GM18867 (cell line): ENCODE results near the gene CAMTA1.

Source experiments
- ATAC-seq: cut with Tn5 transposase; IDR thresholded peaks from one replicate; pipeline ENCODE4 v1.9.1; 2021; ENCODE audit warnings: mild to moderate bottlenecking, moderate library complexity; ENCODE audit not compliant: unreplicated experiment

CAMTA1 gene

DNA sequence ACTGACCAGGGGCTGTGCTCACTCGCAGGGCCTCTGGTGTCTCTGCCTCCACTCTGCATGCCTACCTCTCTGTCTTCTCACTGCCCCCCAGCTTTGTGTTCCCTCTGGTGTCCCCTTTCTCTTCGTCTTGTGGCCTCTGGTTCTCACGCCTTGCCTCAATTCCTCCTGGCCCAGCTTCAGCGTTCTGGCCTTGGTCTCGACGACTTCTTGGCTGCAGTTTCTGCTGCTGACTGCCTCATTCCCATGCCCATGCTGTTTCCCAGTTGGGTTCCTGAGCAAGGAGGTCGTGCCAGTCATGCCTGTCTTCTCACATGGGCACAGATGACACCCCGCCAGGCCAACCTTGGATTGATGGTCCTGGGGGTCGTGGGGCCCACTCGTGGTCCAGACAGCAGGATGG is 562.8 kb downstream of the CAMTA1 start:
- no peak for ATAC-seq

DNA sequence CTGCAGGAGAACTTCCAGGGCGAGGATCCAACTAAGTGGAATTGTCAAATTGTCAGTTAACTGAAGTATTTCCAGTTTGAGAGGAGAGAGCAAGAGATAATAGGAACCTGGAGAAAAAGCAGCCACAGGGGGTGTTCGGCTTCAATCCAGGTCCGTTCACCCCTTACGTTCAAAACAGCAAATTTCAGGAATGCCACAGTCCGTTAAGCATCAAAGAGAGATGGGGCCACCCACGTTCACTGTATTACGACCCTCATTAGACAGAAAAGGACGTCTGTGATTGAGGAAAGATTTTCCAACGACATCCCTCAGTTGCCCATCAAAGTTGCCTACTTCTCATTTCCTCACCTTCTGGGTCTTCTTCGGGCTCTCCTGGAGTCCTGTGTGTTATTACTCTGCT is 563.3 kb downstream of the CAMTA1 start:
- ATAC-seq: no peak

DNA sequence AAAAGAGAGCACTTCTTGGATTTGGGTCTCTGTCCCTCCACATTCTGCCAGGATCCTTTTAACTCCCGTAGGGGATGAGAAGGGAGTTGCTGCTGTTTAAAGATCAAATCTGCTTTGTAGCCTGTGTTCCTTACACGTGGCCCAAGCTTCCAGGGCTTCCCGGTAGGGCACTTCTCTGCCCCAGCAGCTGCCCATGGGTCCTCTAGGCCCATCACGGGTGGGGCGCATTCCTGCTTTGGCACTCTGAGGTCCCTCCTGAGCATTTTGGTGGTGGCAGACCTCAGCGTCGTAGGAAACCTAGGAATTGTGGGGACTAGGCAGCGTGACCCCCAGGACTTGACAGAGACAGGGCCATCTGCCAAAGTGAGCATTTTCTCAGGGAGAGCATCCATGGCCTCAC is 565.5 kb downstream of the CAMTA1 start:
- no peak for ATAC-seq

DNA sequence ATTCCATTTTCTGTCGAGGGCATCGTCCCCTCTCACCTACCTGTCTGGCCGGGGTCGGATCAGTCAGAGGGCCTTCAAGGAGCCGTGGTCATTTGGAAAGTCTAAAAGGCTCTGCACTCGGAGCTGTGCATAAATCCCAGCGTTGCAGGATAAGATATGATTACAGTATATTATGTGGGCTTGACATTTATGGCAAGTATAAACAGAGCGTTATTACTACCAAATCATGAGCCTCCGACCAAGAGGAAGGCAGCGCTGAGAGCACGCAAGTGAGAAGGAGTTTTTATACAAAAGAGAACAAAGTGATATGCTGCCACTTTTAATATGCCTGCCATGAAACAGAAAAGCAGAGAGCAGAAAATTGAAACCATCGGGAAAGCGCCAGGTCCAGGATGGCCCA is 566.4 kb downstream of the CAMTA1 start:
- ATAC-seq: no peak

DNA sequence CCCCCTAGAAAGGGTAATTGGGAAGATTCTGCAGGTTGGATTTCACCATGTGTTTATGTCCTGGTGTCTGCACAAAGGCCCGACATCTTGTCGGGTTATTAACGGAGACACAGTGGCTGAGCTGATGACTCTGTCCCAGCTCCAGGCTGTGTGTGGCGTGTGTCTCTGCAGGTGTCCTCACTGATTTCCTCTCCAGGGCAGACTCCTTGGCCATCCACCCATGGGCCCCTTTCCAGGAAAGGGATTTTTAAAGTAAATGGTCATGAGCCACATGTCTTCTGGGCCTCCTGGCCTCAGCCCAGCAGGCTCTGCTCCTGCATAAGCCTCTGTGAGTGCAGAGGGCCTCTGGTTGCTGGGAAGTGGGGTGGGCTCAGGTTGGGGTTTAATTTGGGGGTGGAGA is 567.1 kb downstream of the CAMTA1 start:
- ATAC-seq: no peak

DNA sequence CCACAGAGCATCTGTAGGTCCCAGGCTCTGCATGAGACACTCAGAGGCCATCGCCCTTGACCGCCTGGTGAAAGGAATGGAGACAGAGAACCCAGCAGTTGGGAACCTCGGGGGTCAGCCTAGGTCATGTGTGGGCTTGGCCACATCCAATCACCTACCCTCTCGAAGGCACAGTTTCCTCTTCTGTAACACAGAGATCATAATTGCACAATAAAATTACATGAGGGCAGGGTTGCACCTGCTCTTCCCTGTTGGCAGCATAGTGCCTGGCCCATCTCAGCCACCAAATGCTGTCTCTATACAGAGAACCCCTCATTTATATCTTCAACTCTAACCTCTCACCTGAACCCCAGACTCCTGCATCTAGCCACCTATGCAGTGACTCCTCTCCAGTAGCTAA is 567.7 kb downstream of the CAMTA1 start:
- no peak for ATAC-seq

DNA sequence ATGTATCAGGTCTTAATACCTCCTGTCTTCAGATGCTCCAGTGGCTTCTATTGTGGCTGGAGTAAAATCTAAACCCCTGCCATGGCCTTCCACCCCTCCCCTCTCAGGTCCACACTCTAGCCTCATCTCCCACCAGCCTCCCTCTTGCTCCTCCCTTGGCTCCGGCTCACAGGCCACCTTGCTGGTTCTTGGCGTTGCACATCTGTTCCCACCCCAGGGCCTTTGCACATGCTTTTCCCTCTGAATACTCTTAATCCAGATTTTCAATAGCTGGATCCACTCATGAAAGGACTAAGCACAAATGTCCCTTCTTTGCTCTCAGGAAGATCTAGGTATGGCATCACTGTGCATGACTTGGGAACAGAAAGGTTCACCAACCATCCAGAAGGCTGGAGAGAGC is 570.4 kb downstream of the CAMTA1 start:
- ATAC-seq: no peak

DNA sequence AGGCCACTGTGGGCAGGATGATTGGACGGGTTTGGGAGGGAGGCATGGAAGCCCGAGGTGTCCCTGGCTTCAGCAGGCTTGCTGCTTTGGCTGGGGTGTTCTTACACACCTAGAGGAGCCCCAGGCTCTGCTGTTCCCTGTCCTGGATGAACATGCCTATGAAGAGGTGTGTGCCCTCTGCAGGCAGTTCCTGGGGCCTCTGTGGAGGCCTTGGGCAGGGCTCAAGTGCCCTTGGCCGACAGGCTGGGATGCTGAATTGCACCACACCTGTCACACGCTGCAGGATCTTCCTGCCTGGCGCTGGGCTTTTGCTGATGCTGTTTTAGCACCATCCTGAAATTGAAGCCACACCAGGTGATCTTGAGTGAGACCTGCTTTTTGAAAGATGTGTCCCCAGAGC is 570.8 kb downstream of the CAMTA1 start:
- no peak for ATAC-seq

DNA sequence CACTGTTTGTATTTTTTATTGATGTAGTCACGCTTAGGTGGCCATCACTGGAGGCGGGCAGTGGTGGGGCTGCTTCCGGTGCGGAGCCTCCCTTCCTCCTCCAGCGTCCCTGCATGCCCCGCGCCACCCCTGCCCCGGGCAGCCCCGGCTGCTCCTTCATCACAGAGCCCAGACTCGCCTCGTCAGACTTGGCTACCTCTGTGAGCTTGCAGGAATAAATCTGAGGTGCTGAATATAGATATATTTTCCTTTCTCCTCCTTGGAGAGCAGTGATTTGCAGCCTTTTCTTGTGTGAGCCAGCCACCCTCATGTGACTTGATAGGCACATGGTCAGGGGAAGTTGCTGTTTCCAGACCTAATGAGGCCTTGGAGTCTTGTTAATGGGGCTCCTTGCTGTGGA is 573.2 kb downstream of the CAMTA1 start:
- no peak for ATAC-seq

DNA sequence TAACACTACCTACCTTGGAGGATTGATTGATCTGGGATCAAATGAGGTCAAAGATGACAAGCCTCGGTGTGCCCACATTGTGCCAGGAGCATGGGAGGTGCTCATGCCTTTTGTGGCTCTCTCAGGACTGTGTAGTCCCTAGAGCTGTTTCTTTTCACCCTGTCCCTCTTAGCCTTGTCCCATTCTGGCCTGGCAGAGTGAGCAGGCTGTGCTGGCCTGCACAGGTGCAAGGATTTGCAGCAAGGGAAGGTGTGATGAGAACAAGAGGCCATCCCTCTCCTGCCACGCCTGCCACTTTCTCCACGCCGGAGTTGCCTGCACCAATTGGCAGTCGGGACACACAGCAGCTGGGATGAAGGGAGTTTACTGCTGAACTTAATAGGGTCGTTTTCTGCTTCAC is 575.3 kb downstream of the CAMTA1 start:
- ATAC-seq: no peak

DNA sequence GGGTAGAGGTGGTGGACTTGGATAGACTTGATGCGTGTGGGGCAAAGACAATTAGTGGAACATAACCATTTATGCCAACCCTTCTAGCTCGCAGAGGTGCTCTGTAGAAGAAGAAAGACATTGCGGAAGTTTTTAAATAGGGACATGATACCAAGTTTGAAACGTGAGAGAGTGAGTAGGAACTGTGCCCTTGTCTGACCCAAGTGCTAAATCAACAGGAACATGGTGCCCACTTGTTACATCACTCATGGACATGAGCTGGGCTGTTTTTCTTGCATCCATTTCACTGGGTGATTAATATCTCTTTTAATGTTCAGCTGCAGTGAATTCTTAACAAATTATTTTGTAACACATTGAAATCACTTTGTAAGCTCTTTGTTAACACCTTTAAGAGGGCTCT is 577.7 kb downstream of the CAMTA1 start:
- no peak for ATAC-seq

DNA sequence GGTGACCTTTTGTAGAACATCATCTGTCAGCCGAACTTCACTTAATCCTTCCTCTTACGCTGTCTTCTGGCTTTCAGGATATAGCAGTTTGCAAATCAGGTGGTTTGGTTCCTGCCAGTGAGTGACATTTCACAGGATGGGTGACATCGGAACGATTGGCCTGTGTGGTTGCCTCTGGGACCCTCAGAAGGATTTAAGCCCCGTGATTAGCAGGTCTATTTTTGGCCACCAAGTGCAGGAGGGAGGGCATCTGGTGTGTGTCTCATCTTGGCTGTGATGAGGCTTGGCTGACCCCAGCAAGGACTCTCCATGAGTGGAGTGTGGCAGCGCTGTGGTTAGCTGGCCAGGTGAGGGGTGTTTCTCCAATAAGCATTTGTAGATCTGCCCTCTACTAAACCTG is 578.2 kb downstream of the CAMTA1 start:
- ATAC-seq: no peak

DNA sequence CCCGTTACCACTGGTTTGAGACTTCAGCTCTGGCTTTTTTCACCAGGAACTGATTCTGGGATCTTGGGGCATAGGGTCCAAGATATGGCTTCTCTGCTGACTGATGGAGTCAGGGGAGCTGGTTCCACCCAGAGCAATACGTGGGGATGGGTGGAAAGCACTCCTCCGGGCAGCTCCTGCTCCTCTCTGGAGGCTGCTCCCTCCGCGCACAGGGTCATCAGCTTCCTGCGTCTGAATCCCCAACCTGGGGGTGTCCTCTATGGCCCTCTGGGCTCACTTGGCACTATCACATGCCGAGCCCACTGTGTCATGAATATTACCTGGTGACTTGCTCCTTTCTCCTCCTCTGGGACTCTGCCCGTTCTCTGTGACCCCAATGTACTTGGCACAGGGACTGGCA is 580.5 kb downstream of the CAMTA1 start:
- no peak for ATAC-seq

DNA sequence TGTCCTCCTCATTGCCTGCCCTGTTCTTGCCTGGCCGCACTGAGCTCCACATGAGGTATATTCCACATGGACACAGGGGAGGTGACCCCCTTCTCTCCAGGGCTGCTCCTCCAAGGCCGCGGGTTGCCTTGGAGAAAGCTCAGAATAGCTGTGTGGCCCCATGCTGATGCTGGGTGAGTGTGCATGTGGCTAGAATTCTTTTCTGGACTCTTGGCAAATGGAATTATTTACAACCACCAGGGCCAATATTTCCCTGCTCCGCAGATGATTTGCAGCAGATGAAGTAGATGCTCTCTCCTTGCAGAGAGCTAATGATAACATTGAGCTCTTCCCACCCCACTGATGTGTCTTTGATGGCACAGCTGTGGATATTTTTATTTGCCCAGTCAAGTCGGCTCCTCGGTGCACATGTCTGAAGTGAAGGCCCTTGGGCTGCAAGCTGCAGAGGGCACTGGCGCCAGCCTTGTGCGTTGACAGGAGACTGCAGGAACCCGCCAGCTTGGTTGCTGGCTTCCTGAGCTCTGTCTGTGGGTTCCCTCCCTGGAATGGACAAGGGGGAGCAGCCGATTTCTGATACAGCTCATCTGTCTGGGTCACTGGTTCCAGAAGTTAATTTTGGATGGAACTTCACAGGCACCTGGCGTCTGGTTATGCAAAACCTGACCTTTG is 581.2 kb downstream of the CAMTA1 start:
- no peak for ATAC-seq

DNA sequence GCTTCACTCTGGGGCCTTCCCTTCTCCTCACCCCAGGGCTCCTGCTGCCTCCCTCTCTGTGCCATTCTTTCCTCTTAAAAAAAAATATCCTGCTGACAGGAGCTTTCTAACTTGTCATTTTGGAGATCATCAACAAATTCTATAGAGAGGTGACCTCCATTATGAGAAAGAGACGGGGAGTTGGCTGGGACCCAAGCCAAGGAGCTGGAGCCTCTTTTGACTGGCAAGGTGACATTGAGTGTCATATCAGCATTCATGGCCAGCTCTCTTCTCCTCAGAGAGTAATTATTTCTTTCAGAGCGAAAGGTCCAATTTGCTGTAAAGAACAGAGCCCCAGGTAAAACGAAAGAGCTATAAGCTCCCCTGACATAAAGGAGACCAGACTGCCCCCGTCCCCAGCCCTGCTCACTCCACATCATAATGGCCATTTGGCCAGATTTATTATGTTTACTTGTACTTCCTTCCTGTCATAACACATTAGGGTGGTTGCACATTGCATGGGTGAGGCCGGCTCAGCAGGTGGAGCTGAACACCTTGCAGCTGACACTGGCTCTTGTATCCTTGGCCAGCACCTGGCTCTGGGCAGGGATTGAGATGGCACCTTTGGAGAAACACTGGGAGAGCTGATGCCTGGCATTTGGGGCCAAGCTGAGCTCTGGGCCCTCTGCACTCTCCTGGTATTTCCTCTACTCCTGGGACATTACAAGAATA is 581.9 kb downstream of the CAMTA1 start:
- no peak for ATAC-seq

DNA sequence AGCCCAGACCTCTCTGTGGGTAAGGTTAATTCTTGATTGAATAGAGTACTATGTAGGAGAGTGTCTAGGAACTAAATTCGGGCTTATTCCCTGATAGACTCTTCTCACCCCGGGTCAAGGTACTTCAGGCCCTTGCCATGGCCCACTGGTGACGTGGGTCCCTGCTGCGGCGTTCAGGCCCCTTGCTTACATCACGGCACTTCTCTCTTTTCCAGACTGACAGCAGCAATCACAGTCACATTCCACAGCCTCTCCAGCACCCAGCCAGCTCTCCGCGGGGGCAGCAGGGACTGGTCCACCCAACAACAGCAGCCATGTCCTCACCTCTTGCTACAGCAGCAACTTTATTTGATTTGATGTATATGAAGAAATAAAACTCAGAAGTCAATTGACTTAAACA is 584.6 kb downstream of the CAMTA1 start:
- ATAC-seq: no peak

DNA sequence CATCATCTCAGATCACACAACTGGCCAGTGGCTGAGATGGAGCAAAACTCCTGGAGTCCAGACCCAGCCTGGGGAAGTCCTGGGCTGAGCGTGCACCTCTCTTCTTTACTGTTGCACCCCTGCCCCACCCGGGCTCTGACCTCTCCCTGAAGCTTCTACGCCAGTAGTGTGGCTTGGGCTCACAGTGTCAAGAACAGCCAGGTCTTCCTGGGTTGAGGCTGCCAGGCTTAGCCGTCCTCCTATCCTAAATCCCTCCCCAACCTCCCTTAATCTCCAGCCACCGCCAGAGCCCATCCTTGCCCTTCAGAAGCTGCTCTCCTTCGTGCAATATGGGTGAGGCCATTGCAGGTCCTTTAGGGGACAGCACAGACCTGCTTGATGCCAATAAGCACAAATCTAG is 586.7 kb downstream of the CAMTA1 start:
- no peak for ATAC-seq

DNA sequence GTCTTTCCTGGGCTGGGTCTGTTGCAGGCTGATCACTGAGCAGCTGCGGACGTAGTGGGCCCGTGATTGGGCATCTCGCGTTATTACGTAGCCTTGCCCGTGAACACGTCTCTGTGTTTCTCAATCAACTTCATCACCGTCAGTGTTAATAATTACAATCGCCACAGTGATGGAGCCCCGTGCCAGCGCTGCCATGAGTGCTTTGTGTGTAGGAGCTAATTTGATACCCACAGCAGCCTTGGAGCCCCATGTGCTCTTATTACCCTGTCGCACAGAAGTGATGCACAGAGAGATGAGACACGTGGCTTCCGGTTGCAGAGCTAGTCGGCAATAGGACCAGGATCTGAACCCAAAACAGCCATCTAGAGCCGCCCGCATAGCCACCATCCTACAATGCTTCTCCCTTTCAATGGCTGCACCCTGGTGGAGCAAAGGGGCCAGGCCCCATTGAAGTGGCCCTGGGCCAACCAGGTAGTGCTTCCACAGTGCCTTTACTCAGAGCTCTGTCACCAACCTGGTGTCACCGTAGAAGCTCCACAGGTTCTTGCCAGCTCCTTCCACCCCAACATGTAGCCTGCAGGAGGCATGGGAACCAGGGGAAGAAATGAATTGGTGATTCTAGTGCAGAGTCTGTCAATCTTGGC is 587.3 kb downstream of the CAMTA1 start:
- no peak for ATAC-seq

DNA sequence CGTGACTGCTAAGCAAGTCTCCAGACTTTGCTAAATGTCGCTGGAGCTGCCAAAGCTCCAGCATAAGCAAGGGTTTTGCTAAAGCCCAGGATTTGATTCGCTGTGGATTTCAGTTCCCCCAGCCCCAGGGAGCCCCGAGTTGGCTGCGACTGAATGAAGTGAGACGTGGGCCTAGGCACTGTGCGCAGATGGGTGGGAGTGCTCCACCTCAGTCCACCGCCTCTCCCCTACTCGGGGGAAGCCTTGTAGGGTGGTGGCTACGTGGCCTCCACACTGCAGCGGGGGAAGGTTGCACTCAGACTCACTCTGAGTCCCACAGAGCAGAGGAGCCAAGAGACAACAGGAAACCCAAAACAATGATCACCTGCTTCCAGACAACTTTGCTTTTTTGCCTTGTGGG is 588.0 kb downstream of the CAMTA1 start:
- ATAC-seq: no peak

DNA sequence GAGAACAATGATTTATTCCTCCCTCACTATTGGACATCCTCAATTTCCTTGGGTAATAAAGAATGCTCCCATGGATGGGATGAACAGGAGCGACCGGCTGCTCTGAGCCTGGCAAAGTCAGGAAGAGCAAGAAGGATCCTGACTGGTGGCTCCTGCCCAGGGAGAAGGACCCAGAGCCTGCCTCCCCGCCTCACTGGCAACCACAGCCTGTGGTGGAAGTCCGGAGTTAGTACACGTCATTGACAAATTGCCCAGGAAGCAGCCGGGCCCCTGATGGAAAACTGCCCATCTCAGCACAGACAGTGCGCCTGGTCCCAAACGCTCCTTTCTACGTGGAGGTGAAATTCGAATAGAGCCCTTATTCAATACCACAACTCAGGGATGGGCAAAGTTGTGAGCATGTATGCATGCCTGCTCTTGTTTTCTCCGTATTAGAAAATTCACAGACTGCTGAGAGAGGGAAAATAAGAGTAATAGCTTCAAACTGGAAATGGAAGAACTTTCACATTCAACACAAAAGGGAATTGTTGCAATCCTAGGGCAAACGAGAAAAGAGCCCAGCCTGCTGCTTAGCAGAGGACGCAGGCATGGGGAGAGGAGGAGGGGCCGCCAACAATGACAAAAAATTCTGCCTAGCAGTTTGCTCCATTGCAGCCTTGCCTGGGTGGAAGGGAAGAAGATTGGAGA is 588.8 kb downstream of the CAMTA1 start:
- ATAC-seq: no peak

DNA sequence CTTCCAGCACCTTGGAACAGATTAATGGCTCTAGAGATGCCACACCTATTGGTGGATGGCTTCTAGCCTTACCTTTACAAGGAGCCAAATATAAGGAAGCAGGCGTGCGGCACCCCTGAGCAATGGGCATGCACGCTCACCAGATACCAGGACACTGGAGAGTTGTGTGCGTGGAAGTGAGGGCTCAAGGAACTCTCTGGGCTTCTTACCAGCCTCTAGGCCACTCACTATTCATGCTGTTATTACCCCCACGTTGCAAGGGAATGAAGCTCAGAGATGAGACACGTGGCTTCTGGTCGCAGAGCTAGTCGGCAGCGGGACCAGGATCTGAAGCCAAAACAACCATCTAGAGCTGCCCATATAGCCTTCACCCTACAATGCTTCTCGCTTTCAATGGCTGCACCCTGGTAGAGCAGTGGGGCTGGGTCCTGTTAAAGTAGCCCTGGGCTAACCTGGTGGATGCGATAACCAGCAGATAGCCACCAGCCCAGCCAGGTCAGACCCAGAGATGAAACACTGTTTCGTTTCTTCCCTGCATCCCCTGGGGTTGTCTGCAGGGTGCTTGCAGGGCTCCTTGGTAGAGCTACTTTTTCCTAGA is 589.4 kb downstream of the CAMTA1 start:
- ATAC-seq: no peak
